ENCODE measurements around the gene RNF32.

- TF ChIP-seq CTCF (IDR thresholded peaks at IDR 0.05 in 4 of 5, conservative IDR thresholded peaks at IDR 0.05 in 1 of 5): no peak
- no peak for TF ChIP-seq POLR2A (IDR thresholded peaks at IDR 0.05)
Observed at GRCh38 chr7:156666368-156667109, 26.0 kb downstream of the RNF32 start.
